HG02885 (cell line): Measurements from ENCODE around the gene SDK1.
"Not testable (repeated sequence)": the region's sequence is repeated elsewhere in the genome, so short reads cannot be mapped to it uniquely, and the experiment has no call there.

Source experiments
- ATAC-seq: cut with Tn5 transposase; IDR thresholded peaks from one replicate; pipeline ENCODE4 v1.9.1; 2021; ENCODE audit warnings: mild to moderate bottlenecking; ENCODE audit not compliant: unreplicated experiment, poor library complexity

The SDK1 gene

DNA sequence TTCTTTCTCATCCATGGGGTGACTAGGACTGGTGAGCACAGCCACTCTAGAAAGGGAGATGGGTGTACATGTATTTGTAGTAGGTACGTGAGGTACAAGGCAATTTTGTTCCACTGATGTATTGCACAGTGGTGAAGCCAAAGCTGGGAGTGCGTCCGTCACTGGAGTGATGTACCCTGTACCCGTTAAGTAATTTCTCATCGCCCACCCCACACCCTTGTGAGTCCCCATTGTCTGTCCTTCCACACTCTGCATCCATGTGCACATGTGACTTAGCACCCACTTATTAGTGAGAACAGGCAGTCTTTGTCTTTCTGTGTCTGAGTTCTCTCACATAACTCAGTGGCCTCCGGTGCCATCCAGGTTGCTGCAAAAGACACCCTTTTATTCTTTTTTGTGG lies 658.3 kb downstream of the SDK1 start:
- no peak for ATAC-seq

- ATAC-seq, result no peak
Measured at GRCh38 chr7:3960050-3960763, 659.2 kb downstream of the SDK1 start.

GRCh38 chr7:3960942-3961341 lies 659.9 kb downstream of the SDK1 start:
- ATAC-seq, result no peak

GRCh38 chr7:3961857-3962503 lies 660.9 kb downstream of the SDK1 start:
- no peak for ATAC-seq

GRCh38 chr7:3963768-3964167 lies 662.7 kb downstream of the SDK1 start:
- ATAC-seq, result not testable (repeated sequence)

DNA sequence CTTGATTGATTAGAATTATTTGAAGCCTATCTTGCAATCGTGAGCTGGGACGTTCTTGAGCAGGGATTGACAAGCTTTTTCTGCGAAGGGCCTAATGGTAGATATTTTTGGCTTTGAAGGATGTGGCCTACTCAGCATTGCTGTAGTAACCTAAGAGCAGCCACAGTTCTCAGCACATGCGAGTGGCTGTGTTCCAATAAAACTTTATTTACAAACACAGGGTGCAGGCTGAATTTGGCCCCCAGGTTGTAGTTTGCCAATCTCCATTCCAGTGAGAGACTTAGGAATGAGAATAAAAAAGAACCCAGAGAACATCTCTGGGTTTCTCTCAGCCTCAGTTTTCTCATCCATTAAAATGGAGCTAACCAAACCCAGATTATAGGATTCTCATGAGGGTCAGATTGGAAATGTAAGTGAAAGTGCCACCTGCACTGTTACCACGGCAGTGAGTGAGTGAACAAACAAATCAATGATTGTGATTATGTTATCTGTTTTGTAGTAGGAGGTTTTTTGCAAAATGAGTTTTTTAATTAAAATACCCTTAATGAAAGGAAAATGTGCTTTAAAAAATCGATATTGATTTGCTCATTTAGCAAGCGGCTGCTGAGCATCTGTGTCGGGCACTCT lies 664.0 kb downstream of the SDK1 start:
- ATAC-seq, result no peak

- ATAC-seq, result no peak
Measured at GRCh38 chr7:3965794-3966395, 664.8 kb downstream of the SDK1 start.

GRCh38 chr7:3968234-3968633 lies 667.2 kb downstream of the SDK1 start:
- ATAC-seq, result no peak

- no peak for ATAC-seq
Measured at GRCh38 chr7:3969286-3969685, 668.2 kb downstream of the SDK1 start.

DNA sequence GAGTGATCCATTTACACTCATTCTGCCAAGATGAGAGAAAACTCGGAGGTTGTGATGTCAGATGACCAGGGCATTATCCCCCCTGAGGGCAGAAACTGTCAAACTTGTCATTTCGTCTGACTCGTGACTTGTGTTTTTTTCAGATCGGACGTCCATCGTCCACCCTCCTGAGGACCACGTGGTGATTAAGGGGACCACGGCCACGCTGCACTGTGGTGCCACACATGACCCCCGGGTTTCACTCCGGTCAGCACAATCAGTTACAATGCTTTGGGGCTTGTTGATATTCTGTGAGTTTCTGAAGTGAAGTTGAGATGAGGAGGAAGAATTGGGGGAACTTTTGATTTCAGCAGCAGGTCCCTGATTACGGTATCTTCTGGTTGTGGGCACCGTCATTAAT lies 670.3 kb downstream of the SDK1 start:
- ATAC-seq, result no peak

GRCh38 chr7:3973264-3973663 lies 672.2 kb downstream of the SDK1 start:
- ATAC-seq, result no peak

- ATAC-seq, result no peak
Measured at GRCh38 chr7:3974329-3974728, 673.3 kb downstream of the SDK1 start.

DNA sequence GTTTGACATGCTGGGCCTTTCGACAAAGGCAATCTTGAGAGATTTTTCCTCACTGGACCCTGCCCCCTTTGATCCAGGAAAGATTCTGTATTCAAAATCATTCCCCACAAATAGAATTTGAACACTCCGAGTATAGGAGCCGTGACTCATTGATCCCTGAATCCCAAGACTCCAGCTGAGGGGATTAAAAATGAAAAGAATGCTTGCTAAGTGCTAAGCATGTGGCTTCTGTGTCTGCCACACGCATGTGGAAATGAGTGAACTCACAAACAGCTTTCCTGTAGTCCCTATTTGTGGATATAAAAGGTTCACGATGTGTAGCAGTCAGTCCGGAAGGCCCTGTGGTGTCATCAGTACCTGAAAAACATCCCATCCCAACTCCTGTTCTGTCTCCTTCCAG lies 674.3 kb downstream of the SDK1 start:
- ATAC-seq, result no peak

DNA sequence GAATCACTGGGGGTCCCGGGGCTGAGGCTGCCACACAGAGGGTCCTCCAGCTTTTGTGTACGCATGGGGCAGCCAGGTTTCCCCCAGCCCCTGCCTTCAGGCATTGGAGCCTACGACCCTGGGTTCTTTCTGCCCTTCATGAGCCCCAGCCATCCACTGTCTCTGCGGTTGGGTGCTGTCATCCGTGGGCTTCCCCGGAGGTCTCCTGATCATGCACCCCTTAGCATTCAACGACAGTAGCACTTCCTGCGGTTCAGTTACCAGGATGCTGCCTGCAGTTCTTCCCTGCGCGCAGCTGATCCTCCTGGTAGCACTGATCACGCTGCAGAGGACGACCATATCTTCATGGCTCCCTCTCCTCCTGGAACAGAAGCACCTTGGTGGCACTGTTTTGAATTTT lies 676.3 kb downstream of the SDK1 start:
- no peak for ATAC-seq

DNA sequence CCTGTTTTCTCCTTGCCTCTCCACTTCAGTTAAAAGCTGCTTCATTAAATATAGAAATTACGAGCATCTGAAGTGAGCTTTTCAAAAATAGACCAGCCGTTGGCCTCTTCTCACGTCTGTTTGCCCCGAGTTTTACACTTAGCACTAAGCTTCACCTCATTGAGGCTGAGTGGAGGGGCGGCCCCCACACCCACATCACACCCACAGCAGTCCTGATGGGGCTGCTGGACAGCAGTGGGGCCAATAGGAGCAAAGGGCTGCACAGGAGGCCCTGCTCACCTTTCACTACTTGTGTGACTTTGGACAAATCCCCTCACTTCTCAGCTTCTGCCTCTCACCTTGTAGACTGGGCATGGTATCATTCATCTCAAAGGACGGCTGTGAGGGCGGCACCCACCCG lies 677.8 kb downstream of the SDK1 start:
- no peak for ATAC-seq

GRCh38 chr7:3979611-3980299 lies 678.7 kb downstream of the SDK1 start:
- no peak for ATAC-seq

DNA sequence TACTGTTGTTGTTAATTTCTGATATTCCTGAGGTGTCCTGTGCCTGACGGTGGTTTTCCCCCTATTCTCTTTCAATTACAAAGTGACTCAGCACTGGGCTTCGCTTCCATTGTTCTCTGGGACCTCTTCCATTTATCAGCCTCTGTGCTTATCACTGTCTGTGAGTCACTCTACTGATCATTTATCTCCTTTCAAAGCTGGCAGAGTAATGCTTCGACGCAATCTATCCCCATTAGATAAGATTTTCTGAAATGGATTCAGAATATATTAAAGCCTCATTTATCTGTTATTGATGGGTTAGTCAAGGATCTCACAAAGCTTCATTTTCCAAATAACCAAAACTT lies 679.2 kb downstream of the SDK1 start:
- no peak for ATAC-seq

DNA sequence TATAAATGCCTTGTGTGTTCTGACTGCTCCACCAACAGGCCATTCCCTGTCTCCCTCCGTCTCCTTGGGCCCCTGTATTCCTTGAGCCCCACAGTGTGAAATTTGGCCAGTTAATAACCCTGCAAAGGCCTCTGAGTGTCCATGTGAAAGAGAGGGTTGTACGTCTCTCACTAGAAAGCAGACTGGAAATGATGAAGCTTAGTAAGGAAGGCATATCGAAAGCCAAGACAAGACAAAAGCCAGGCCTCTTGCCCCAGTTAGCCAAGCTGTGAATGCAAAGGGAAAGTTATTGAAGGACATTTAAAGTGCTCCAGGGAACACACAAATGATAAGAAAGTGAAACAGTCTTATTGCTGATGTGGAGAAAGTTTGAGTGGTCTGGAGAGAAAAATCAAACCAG lies 680.2 kb downstream of the SDK1 start:
- no peak for ATAC-seq

GRCh38 chr7:3984456-3984855 lies 683.4 kb downstream of the SDK1 start:
- ATAC-seq, result no peak

DNA sequence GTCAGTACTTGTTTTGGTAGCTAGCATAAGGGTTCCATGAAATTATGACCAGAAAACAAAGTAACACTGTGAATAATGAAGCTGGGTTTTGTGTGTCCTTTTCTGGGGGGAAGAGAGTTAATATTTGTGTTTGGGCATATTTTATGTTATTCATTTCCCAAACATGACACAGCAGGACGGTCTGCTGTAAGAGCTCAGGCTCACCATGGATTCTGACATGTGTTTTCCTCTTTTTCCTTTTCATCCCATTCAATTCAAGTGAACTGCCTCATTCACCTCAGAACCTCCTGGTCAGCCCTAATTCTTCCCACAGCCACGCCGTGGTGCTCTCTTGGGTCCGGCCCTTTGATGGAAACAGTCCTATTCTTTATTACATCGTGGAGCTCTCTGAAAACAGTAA lies 685.9 kb downstream of the SDK1 start:
- ATAC-seq, result no peak

GRCh38 chr7:3987426-3987927 lies 686.4 kb downstream of the SDK1 start:
- no peak for ATAC-seq
